Measurements from ENCODE around the gene IRX3. TPM values are rescaled to one million over a fixed set of nuclear protein-coding genes. Genes with fewer than 3 reads are reported as not detected.

IRX3 gene
- total and polyA plus RNA-seq, 2 of the 8 experiments (the other 6 are each of a cell fraction or from before 2014, with no cell fraction given): 0.50 to 1.6 TPM

GRCh38 chr16:54289242-54289944 is 2.8 kb upstream of the IRX3 start (continued):
- no peak for TF ChIP-seq CHD7 (IDR thresholded peaks at IDR 0.05; ENCODE audit: insufficient replicate concordance, low read length)
- TF ChIP-seq GTF2F1 (IDR thresholded peaks at IDR 0.05; ENCODE audit: borderline replicate concordance, low read depth, low read length): no peak
- no peak for TF ChIP-seq SIX5 (IDR thresholded peaks at IDR 0.05; ENCODE audit: low read depth, low read length)
- no peak for TF ChIP-seq ATF3 (IDR thresholded peaks at IDR 0.05; ENCODE audit: insufficient read depth, low read depth, low read length)
- TF ChIP-seq MAFK (IDR thresholded peaks at IDR 0.05; ENCODE audit: low read depth, low read length): no peak
- peak; percentile 70 for TF ChIP-seq E2F6 (IDR thresholded peaks at IDR 0.05)
- TF ChIP-seq PHF8 (conservative IDR thresholded peaks at IDR 0.05; ENCODE audit: low read depth, low read length): no peak
- peak; percentile 44; the same call in 1 of the 2 replicates for TF ChIP-seq RBBP5 (IDR thresholded peaks at IDR 0.05; ENCODE audit: borderline replicate concordance, low read depth, low read length)
- TF ChIP-seq FOSL1 (IDR thresholded peaks at IDR 0.05; ENCODE audit: insufficient read depth, low read depth, low read length): no peak

All from H1 (cell line).